Left kidney (tissue), 8 donors: ENCODE data around the gene UBE2A. TPM values are rescaled to one million over a fixed set of nuclear protein-coding genes. Genes with fewer than 3 reads are reported as not detected.

ENCODE experiments used
- DNase-seq: peaks from one replicate; pipeline ENCODE4 v3.0.0-alpha.2; 2013
- long read RNA-seq, 8 donors: transcript quantifications; one replicate each; lab custom pipeline, GENCODE V29; 2026
- polyA plus RNA-seq: library from polyadenylated mRNA; unstranded; fragments of 120-200 nt; gene quantifications from one replicate; pipeline ENCODE4 v1.2.1, GENCODE V29; 2013; ENCODE audit not compliant: insufficient read length

Gene UBE2A
- 104 TPM for polyA plus RNA-seq
- long read RNA-seq, donor 1, transcript UBE2A-202 (6 exons, 1,874 nt) = major isoform, 16 of 65 reads
- long read RNA-seq, donor 1, transcript UBE2A-206 (5 exons, 1,381 nt) = minor isoform, 7 of 65 reads
- long read RNA-seq, donor 1, transcript UBE2A-203 (3 exons, 2,643 nt) = minor isoform, 6 of 65 reads
- long read RNA-seq, donor 1, partial matches to known transcripts = 32 of 65 reads
- long read RNA-seq, donor 1, other reads (novel, unspliced or antisense) = 0 of 65 reads
- long read RNA-seq, donor 2, transcript UBE2A-202 (6 exons, 1,874 nt) = major isoform, 11 of 22 reads
- long read RNA-seq, donor 2, partial matches to known transcripts = 0 of 22 reads
- long read RNA-seq, donor 2, other reads (novel, unspliced or antisense) = 0 of 22 reads
- long read RNA-seq, donor 3, transcript UBE2A-202 (6 exons, 1,874 nt) = major isoform, 11 of 59 reads
- long read RNA-seq, donor 3, partial matches to known transcripts = 30 of 59 reads
- long read RNA-seq, donor 3, other reads (novel, unspliced or antisense) = 7 of 59 reads
- long read RNA-seq, donor 4, partial matches to known transcripts = 0 of 1 reads
- long read RNA-seq, donor 4, other reads (novel, unspliced or antisense) = 0 of 1 reads
- long read RNA-seq, donor 5, transcript UBE2A-203 (3 exons, 2,643 nt) = minor isoform, 5 of 53 reads
- long read RNA-seq, donor 5, transcript UBE2A-202 (6 exons, 1,874 nt) = major isoform, 13 of 53 reads
- long read RNA-seq, donor 5, partial matches to known transcripts = 25 of 53 reads
- long read RNA-seq, donor 5, other reads (novel, unspliced or antisense) = 0 of 53 reads
- long read RNA-seq, donor 6, transcript UBE2A-202 (6 exons, 1,874 nt) = major isoform, 9 of 33 reads
- long read RNA-seq, donor 6, partial matches to known transcripts = 12 of 33 reads
- long read RNA-seq, donor 6, other reads (novel, unspliced or antisense) = 0 of 33 reads
- long read RNA-seq, donor 7, transcript UBE2A-203 (3 exons, 2,643 nt) = minor isoform, 7 of 35 reads
- long read RNA-seq, donor 7, transcript UBE2A-202 (6 exons, 1,874 nt) = major isoform, 17 of 35 reads
- long read RNA-seq, donor 7, partial matches to known transcripts = 0 of 35 reads
- long read RNA-seq, donor 7, other reads (novel, unspliced or antisense) = 0 of 35 reads
- long read RNA-seq, donor 8, transcript UBE2A-202 (6 exons, 1,874 nt) = major isoform, 5 of 23 reads
- long read RNA-seq, donor 8, partial matches to known transcripts = 7 of 23 reads
- long read RNA-seq, donor 8, other reads (novel, unspliced or antisense) = 0 of 23 reads

- peak; percentile 86 for DNase-seq
Measured at GRCh38 chrX:119574394-119575266, at the start of gene UBE2A. Gene UBE2A (plus strand): TSS chrX:119574563. CDS start chrX:119574712, 149 bp downstream.

- DNase-seq = no peak
Measured at GRCh38 chrX:119529345-119530276, 44.8 kb upstream of the UBE2A start.

- no peak for DNase-seq
Measured at GRCh38 chrX:119537487-119537886, 36.9 kb upstream of the UBE2A start.

- no peak for DNase-seq
Measured at GRCh38 chrX:119539872-119540271, 34.5 kb upstream of the UBE2A start.

- DNase-seq = no peak
Measured at GRCh38 chrX:119541188-119541587, 33.2 kb upstream of the UBE2A start.

- DNase-seq = no peak
Measured at GRCh38 chrX:119549327-119550016, 24.9 kb upstream of the UBE2A start.

GRCh38 chrX:119552508-119552907, 21.9 kb upstream of the UBE2A start:
- no peak for DNase-seq

- DNase-seq = peak; percentile 89
Measured at GRCh38 chrX:119565107-119565663, 9.2 kb upstream of the UBE2A start, which contains the start of gene STEEP1. Gene STEEP1 (minus strand): TSS chrX:119565409. CDS start chrX:119565355, 54 bp downstream.

- no peak for DNase-seq
Measured at GRCh38 chrX:119570351-119570835, 4.0 kb upstream of the UBE2A start.

- DNase-seq = peak; percentile 0
Measured at GRCh38 chrX:119573222-119573621, 1.1 kb upstream of the UBE2A start.

GRCh38 chrX:119573840-119574393, 446 bp upstream of the UBE2A start:
- DNase-seq = peak; percentile 30

GRCh38 chrX:119579414-119579813, 5.1 kb downstream of the UBE2A start:
- DNase-seq = no peak

GRCh38 chrX:119583431-119584059, 9.2 kb downstream of the UBE2A start:
- DNase-seq = no peak

GRCh38 chrX:119589810-119590209, 15.4 kb downstream of the UBE2A start:
- no peak for DNase-seq

- no peak for DNase-seq
Measured at GRCh38 chrX:119602701-119603255, 28.4 kb downstream of the UBE2A start.

- DNase-seq = no peak
Measured at GRCh38 chrX:119604766-119605463, 30.6 kb downstream of the UBE2A start.
